GM12878 (cell line): ENCODE data around the gene ASGR1. TPM values are rescaled to one million over a fixed set of nuclear protein-coding genes. Genes with fewer than 3 reads are reported as not detected.

Experiments
- ATAC-seq: fragments of 200-7000 bp; cut with Tn5 transposase; 3 replicates; pipeline ENCODE4 v1.9.1; 2020; ENCODE audit warnings: mild to moderate bottlenecking, moderate library complexity
- BruUV-seq: library from RNA; stranded (reverse); fragments of 400-500 nt; replicated peaks from 2 replicates; lab custom pipeline; 2021; lab: Mats Ljungman, UMichigan
- CTCF ChIA-PET: fragments of 300-600 bp; sonication (Branson Sonifier 250); formaldehyde crosslinking; extraction: SDS; loops from one replicate; lab custom pipeline; 2021; ENCODE audit warnings: inconsistent platforms; lab: Yijun Ruan, JAX
- POLR2A ChIA-PET: fragments of 350-600 bp; formaldehyde crosslinking; extraction: SDS; loops from one replicate; lab custom pipeline; 2021; ENCODE audit warnings: inconsistent platforms; lab: Charles Lee
- RAD21 ChIA-PET: fragments of 300-600 bp; sonication (Branson Sonifier 250); formaldehyde crosslinking; loops from one replicate; lab custom pipeline; 2023; ENCODE audit warnings: antibody characterized with exemption; ENCODE audit not compliant: unreplicated experiment; lab: Charles Lee
- SMC1A ChIA-PET: fragments of 300-600 bp; sonication (Branson Sonifier 250); formaldehyde crosslinking; loops from one replicate; lab custom pipeline; 2023; ENCODE audit not compliant: unreplicated experiment, uncharacterized antibody; lab: Charles Lee
- DNase-seq: peaks from one replicate; pipeline ENCODE4 v3.0.0-alpha.2; 2011; ENCODE audit warnings: low read depth, low spot score
- FAIRE-seq: peaks from 3 replicates; lab custom pipeline; 2011; peaks lifted over from hg19 to GRCh38; lab: Jason Lieb, UNC
- H2AFZ ChIP-seq: 2 replicates; pipeline ENCODE4 v1.6.0; 2011; ENCODE audit warnings: low read depth, low read length, control low read depth; ENCODE audit not compliant: control insufficient read depth
- H3K27ac ChIP-seq: 2 replicates; pipeline ENCODE4 v1.5.1; 2011; ENCODE audit warnings: control low read depth; ENCODE audit not compliant: control insufficient read depth, insufficient read depth
- H3K27me3 ChIP-seq, 2 experiments: replicated peaks in 1 of 2; 2 replicates each; pipeline versions ENCODE4 v1.6.0 to v1.6.1; 2011; ENCODE audit warnings: low read length in 1 of 2; ENCODE audit not compliant: control insufficient read depth in 2 of 2, insufficient read depth in 2 of 2
- H3K36me3 ChIP-seq, 2 experiments: 2 replicates each; pipeline ENCODE4 v1.5.1; 2011; ENCODE audit warnings: low read length in 1 of 2; ENCODE audit not compliant: control insufficient read depth in 2 of 2, insufficient read depth in 2 of 2
- H3K4me1 ChIP-seq: 2 replicates; pipeline ENCODE4 v1.6.1; 2011; ENCODE audit warnings: mild to moderate bottlenecking, low read length, moderate library complexity, mixed read lengths; ENCODE audit not compliant: control insufficient read depth, insufficient read depth
- H3K4me2 ChIP-seq: 2 replicates; pipeline ENCODE4 v1.6.0; 2011; ENCODE audit warnings: control low read depth; ENCODE audit not compliant: control insufficient read depth, insufficient read depth
- H3K4me3 ChIP-seq: fragments of 200-600 bp; sonication (generic); 2 replicates; pipeline ENCODE4 v1.5.1; 2016
- H3K79me2 ChIP-seq: 2 replicates; pipeline ENCODE4 v1.6.0; 2011; ENCODE audit warnings: low read length; ENCODE audit not compliant: control insufficient read depth, insufficient read depth
- H3K9ac ChIP-seq: 2 replicates; pipeline ENCODE4 v1.8.0; 2011; ENCODE audit warnings: low read length, control low read depth, mixed read lengths; ENCODE audit not compliant: control insufficient read depth, insufficient read depth
- H3K9me3 ChIP-seq: replicated peaks from 3 replicates; pipeline ENCODE4 v1.5.1; 2011; ENCODE audit warnings: mild to moderate bottlenecking, low read length; ENCODE audit not compliant: control insufficient read depth, insufficient read depth
- H4K20me1 ChIP-seq: 2 replicates; pipeline ENCODE4 v1.6.0; 2011; ENCODE audit not compliant: control insufficient read depth, insufficient read depth
- CEBPB ChIP-seq, 2 experiments: fragments of 150-350 bp in 1 of 2; IDR thresholded peaks; 2 replicates each; pipeline ENCODE4 v1.6.1; 2012 to 2014; ENCODE audit warnings: low read depth in 2 of 2, low read length in 2 of 2, borderline replicate concordance in 1 of 2, inconsistent platforms in 1 of 2
- CREB1 ChIP-seq: IDR thresholded peaks from 2 replicates; pipeline ENCODE4 v1.6.1; 2012; ENCODE audit warnings: low read depth, mild to moderate bottlenecking, inconsistent platforms
- CREM ChIP-seq: IDR thresholded peaks from 2 replicates; pipeline ENCODE4 v1.6.1; 2014; ENCODE audit warnings: antibody characterized with exemption, low read depth
- EGR1 ChIP-seq, 2 experiments: IDR thresholded peaks; 1 replicate in 1 of 2; 2 replicates in 1 of 2; pipeline ENCODE4 v1.6.1; 2011 to 2012; ENCODE audit warnings: low read depth in 2 of 2, low read length in 2 of 2, borderline replicate concordance in 1 of 2, mild to moderate bottlenecking in 1 of 2, moderate library complexity in 1 of 2
- GABPA ChIP-seq: IDR thresholded peaks from 2 replicates; pipeline ENCODE4 v1.6.1; 2014; ENCODE audit warnings: antibody characterized with exemption, low read depth, mild to moderate bottlenecking, inconsistent platforms
- IRF4 ChIP-seq: IDR thresholded peaks from 2 replicates; pipeline ENCODE4 v1.6.1; 2011; ENCODE audit warnings: low read depth, low read length
- JUNB ChIP-seq: IDR thresholded peaks from 2 replicates; pipeline ENCODE4 v1.6.1; 2016; ENCODE audit warnings: antibody characterized with exemption, mild to moderate bottlenecking
- MTA3 ChIP-seq: IDR thresholded peaks from 2 replicates; pipeline ENCODE4 v1.6.1; 2012; ENCODE audit warnings: low read length, inconsistent platforms, borderline replicate concordance
- MXI1 ChIP-seq: fragments of 150-350 bp; IDR thresholded peaks from 2 replicates; pipeline ENCODE4 v1.6.1; 2011; ENCODE audit warnings: low read depth, mild to moderate bottlenecking, inconsistent platforms, low read length, improper control_type of control experiment
- PAX5 ChIP-seq: IDR thresholded peaks from 2 replicates; pipeline ENCODE4 v1.6.1; 2011; ENCODE audit warnings: low read depth, low read length, borderline replicate concordance
- SREBF2 ChIP-seq: IDR thresholded peaks from 2 replicates; pipeline ENCODE4 v1.6.1; 2012; ENCODE audit warnings: mild to moderate bottlenecking, low read length
- TCF7 ChIP-seq: IDR thresholded peaks from 2 replicates; pipeline ENCODE4 v1.6.1; 2014; ENCODE audit warnings: antibody characterized with exemption, borderline replicate concordance
- WGBS: methylation state at CpG from one replicate; pipeline ENCODE4 v1.1.6; 2016; ENCODE audit warnings: low lambda C conversion rate; ENCODE audit not compliant: insufficient replicate concordance, insufficient coverage; ENCODE audit errors: missing lambda C conversion rate; 5-methylcytosine and 5-hydroxymethylcytosine counted together
- in situ Hi-C: fragments of 300-500 bp; cut with MboI; formaldehyde crosslinking; loops from 9 replicates; pipeline ENCODE4 v1.14.3; 2018; ENCODE audit warnings: mixed read lengths
- intact Hi-C: fragments of 100-400 bp; cut with micrococcal nuclease; formaldehyde crosslinking; loops from one replicate; pipeline ENCODE4 v1.14.2; 2022; ENCODE audit not compliant: unreplicated experiment
- polyA plus RNA-seq, 11 experiments: library from polyadenylated mRNA; depleted of rRNA in 4 of 11; unstranded in 6 of 11; stranded (reverse) in 5 of 11; fragments of >200 nt; fragmentation: Nextera tagmentation in 4 of 11; fragmentation: Illumina TruSeq in 1 of 11; extraction: Ambion mirVana in 4 of 11; extraction: Trizol in 1 of 11; gene quantifications; 1 replicate in 1 of 11; 2 replicates in 10 of 11; pipeline versions ENCODE4 v1.2.1 to v1.2.3, GENCODE V29; 2011 to 2016; ENCODE audit warnings: inconsistent platforms in 2 of 11, missing spikeins in 2 of 11, low read depth in 1 of 11
- total RNA-seq, 4 experiments: library from RNA; depleted of rRNA in 3 of 4; stranded (reverse); fragments of >200 nt in 3 of 4; fragmentation: Illumina TruSeq in 1 of 4; extraction: Trizol in 1 of 4; gene quantifications; 2 replicates each; pipeline versions ENCODE4 v1.2.1 to v1.2.3, GENCODE V29; 2013 to 2021
- TF ChIP-seq, protein P1 (sequence below): IDR thresholded peaks from 2 replicates; pipeline ENCODE4 v1.6.1; 2012; ENCODE audit warnings: improper control_type of control experiment, low read depth, low read length; ENCODE audit not compliant: insufficient replicate concordance
- TF ChIP-seq, protein P2 (sequence below): IDR thresholded peaks from 2 replicates; pipeline ENCODE4 v1.6.1; 2012; ENCODE audit warnings: low read length, inconsistent platforms

The ASGR1 gene
- total and polyA plus RNA-seq, 10 of the 15 experiments (the other 5 are each of a cell fraction or from before 2014, with no cell fraction given): 0.06 to 0.34 (median 0.14) TPM; not detected in 6

DNA sequence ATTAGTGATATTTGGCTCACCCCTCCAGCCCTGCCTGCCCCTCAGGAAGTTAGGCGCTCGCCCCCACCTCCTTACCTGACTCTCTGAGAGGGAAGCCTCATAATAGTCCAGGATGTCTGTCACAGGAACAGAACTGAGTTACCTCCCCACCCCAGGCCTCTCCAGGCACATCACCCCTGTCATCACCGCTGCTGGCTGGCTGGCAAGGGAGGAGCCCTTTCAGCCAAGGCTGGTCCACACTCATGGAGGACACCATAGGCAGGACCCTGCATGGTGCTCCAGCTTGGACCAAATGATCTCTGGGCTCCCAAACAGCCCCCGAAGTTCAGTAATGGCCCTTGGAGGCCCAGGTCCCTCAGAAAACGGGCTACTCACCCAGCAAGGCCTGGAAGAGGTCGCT is 39.0 kb upstream of the ASGR1 start:
- ATAC-seq (no peak), DNase-seq (no peak)
- no peaks in the 10 kb centered on the region for H4K20me1 ChIP-seq
- H3K27me3 ChIP-seq: no peaks in the 10 kb centered on the region
- ChIA-PET RAD21 (interaction anchor here (3.2 kb wide), 1 partner anchor 78 kb away, joined by 44 read pairs; no protein-coding TSS in a partner anchor), SMC1A (interaction anchor here (4.8 kb wide), 1 partner anchor 24 kb away, joined by 34 read pairs; the partner anchor contains the start of gene GABARAP), CTCF (interaction anchor here (5.1 kb wide), 1 partner anchor 79 kb away, joined by 60 read pairs; no protein-coding TSS in a partner anchor)
- no TSS peak for BruUV-seq
- in situ Hi-C loops (no loop called here), intact Hi-C loops (no loop called here)
- H3K79me2 ChIP-seq: peaks cover 14% of the 10 kb centered on the region
- no peak overlapping the region for H2AFZ ChIP-seq
- peaks cover 3 to 10% of the 10 kb centered on the region in 2 experiments; a peak in 3 of 4 replicates for H3K36me3 ChIP-seq
- no peak overlapping the region for H3K4me3 ChIP-seq
- TF ChIP-seq PAX5: no peak
- TF ChIP-seq CREM: no peak
- TF ChIP-seq IRF4: no peak
- TF ChIP-seq CREB1: no peak
- TF ChIP-seq TCF7: no peak
- TF ChIP-seq SREBF2: no peak
- TF ChIP-seq, protein P1, sequence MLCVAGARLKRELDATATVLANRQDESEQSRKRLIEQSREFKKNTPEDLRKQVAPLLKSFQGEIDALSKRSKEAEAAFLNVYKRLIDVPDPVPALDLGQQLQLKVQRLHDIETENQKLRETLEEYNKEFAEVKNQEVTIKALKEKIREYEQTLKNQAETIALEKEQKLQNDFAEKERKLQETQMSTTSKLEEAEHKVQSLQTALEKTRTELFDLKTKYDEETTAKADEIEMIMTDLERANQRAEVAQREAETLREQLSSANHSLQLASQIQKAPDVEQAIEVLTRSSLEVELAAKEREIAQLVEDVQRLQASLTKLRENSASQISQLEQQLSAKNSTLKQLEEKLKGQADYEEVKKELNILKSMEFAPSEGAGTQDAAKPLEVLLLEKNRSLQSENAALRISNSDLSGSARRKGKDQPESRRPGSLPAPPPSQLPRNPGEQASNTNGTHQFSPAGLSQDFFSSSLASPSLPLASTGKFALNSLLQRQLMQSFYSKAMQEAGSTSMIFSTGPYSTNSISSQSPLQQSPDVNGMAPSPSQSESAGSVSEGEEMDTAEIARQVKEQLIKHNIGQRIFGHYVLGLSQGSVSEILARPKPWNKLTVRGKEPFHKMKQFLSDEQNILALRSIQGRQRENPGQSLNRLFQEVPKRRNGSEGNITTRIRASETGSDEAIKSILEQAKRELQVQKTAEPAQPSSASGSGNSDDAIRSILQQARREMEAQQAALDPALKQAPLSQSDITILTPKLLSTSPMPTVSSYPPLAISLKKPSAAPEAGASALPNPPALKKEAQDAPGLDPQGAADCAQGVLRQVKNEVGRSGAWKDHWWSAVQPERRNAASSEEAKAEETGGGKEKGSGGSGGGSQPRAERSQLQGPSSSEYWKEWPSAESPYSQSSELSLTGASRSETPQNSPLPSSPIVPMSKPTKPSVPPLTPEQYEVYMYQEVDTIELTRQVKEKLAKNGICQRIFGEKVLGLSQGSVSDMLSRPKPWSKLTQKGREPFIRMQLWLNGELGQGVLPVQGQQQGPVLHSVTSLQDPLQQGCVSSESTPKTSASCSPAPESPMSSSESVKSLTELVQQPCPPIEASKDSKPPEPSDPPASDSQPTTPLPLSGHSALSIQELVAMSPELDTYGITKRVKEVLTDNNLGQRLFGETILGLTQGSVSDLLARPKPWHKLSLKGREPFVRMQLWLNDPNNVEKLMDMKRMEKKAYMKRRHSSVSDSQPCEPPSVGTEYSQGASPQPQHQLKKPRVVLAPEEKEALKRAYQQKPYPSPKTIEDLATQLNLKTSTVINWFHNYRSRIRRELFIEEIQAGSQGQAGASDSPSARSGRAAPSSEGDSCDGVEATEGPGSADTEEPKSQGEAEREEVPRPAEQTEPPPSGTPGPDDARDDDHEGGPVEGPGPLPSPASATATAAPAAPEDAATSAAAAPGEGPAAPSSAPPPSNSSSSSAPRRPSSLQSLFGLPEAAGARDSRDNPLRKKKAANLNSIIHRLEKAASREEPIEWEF: no peak
- no peak for TF ChIP-seq MXI1
- TF ChIP-seq CEBPB (IDR thresholded peaks at IDR 0.05; ENCODE audit: borderline replicate concordance in 1 of 2, low read depth in 2 of 2, low read length in 2 of 2): no peak
- TF ChIP-seq, protein P2, sequence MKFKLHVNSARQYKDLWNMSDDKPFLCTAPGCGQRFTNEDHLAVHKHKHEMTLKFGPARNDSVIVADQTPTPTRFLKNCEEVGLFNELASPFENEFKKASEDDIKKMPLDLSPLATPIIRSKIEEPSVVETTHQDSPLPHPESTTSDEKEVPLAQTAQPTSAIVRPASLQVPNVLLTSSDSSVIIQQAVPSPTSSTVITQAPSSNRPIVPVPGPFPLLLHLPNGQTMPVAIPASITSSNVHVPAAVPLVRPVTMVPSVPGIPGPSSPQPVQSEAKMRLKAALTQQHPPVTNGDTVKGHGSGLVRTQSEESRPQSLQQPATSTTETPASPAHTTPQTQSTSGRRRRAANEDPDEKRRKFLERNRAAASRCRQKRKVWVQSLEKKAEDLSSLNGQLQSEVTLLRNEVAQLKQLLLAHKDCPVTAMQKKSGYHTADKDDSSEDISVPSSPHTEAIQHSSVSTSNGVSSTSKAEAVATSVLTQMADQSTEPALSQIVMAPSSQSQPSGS: no peak
- no peak for TF ChIP-seq MTA3
- no peak for TF ChIP-seq EGR1 (IDR thresholded peaks at IDR 0.05; ENCODE audit: borderline replicate concordance in 1 of 2, low read depth in 2 of 2, low read length in 2 of 2)
- TF ChIP-seq GABPA: no peak
- TF ChIP-seq JUNB: no peak
- TF ChIP-seq, all 136 proteins: peak for 0
- Histone ChIP-seq H3K9ac (no peak overlapping the region), H3K27ac (no peak overlapping the region), H3K9me3 (no peaks in the 10 kb centered on the region), H3K4me2 (no peak overlapping the region), H3K4me1 (peaks cover 22% of the 10 kb centered on the region)
- POLR2A ChIA-PET: interaction anchor here (1.0 to 5.9 kb wide), 4 partner anchors 16 to 118 kb away, joined by 3 to 60 read pairs (median 36); partner anchors contain the start of genes ACAP1, CTDNEP1, DVL2 and ELP5
- no peak for FAIRE-seq
- 71% methylated on average over 6 of the region's 6 CpGs for WGBS
